GM12801 (cell line): Measurements from ENCODE around the gene ICE2.

Experiments
- TF ChIP-seq, protein P1 (sequence below): IDR thresholded peaks from one replicate; pipeline ENCODE4 v1.5.1; 2011; ENCODE audit warnings: control low read depth; ENCODE audit not compliant: insufficient read length; ENCODE audit errors: extremely low read depth

Gene ICE2

DNA sequence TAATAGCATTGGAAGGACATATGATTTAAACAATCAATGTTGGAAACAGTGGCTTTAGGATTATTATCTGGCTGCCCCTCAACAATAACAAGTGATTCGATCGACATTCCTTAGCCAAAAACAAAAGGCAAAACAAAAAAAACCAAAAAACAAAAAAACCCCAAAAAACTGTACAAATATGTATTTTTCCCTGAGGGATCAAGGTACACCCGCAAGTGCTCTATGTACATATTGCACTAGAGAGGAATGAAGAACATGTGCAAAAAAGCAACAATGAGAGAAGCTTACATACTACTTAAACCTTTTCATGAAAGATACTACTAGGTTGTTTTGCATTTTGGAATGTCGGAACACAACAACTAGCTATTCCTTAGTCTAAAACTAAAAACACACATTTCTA, 14.2 kb upstream of the ICE2 start:
- TF ChIP-seq, protein P1, sequence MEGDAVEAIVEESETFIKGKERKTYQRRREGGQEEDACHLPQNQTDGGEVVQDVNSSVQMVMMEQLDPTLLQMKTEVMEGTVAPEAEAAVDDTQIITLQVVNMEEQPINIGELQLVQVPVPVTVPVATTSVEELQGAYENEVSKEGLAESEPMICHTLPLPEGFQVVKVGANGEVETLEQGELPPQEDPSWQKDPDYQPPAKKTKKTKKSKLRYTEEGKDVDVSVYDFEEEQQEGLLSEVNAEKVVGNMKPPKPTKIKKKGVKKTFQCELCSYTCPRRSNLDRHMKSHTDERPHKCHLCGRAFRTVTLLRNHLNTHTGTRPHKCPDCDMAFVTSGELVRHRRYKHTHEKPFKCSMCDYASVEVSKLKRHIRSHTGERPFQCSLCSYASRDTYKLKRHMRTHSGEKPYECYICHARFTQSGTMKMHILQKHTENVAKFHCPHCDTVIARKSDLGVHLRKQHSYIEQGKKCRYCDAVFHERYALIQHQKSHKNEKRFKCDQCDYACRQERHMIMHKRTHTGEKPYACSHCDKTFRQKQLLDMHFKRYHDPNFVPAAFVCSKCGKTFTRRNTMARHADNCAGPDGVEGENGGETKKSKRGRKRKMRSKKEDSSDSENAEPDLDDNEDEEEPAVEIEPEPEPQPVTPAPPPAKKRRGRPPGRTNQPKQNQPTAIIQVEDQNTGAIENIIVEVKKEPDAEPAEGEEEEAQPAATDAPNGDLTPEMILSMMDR, result no peak

DNA sequence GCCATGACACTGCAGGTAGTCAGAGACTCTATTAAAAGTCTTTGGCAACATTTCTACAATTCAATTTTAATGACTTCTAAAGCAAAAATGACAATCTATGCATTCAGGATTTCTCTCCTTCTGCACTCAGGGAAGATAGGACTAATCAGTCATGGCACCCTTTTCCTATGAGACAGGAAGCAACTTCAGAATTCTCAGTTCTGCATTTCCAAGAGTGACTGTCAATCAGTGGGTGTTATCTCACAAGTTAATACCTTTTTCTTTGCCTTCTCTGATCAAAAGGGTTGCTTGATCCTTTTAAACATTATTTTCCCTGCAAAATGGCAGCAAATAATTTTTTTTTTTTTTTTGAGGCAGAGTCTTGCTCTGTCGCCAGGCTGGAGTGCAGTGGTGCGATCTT, 7.8 kb upstream of the ICE2 start:
- TF ChIP-seq, protein P1, result no peak

DNA sequence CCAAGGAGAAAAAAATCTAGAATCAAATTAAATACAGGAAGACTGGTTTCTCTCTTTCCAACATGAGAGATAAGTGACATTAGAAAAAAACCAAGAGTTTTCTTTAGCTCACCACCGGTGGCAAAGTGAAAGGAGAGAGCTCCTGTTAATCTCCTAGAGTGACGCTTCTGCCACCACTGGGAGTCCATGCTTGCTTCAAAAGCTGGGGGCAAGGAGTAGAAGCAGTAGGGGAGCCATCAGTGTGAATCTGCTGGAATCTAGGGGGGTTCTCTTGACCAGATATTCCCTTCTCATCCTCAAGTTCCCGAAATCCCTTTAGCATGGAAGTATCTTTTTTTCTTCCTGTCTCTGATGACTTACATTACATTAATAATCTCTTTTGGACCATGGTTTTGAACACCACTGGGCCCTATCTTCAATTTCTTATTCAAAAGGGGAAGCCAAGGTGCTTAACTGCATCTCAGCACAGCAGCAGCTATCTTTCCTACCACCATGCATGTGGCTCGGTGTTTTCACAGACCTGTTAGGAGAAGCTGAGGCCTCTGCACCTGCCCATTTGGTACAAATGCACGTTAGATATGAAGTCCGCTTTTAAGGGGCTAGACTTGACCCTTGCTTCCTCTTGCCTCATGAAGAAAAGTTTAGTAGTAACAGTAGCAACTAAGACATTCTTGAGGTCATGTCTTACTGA, 6.6 kb upstream of the ICE2 start:
- TF ChIP-seq, protein P1, result no peak

DNA sequence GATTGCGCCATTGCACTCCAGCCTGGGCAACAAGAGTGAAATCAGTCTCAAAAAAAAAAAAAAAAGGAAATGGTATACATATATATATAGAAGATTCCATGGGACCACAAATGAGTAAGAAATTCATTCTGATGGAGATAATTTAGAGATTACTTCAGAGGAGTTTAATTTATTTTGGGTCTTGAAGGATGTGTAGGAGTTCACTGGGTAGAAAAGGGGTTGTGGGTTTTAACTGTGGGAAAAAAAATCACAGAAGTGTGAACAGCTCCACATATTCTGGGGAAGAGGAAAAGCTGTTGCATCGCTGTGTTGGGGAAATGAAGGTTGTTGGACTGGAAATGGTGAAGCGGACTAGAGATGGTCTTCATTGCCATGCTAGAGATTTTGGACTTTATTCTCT, 4.1 kb upstream of the ICE2 start:
- TF ChIP-seq, protein P1, result no peak

DNA sequence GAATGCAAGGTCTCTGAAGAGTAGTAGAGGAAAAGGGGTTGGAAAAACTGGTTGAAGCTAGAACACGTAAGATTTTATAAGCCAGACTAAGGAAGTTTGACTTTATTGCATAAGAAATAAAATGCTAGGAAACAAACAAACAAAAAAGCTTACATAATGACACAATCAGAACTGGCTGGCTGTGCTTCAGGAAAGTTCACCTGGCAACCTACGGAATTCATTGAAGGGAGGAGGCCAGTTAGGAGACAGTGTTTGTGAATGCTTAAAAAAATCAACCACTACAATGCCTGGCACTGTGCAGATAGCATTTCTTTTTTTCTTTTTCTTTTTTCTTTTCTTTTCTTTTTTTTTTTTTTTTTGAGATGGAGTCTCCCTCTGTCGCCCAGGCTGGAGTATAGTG, 1.9 kb upstream of the ICE2 start:
- TF ChIP-seq, protein P1, result no peak

DNA sequence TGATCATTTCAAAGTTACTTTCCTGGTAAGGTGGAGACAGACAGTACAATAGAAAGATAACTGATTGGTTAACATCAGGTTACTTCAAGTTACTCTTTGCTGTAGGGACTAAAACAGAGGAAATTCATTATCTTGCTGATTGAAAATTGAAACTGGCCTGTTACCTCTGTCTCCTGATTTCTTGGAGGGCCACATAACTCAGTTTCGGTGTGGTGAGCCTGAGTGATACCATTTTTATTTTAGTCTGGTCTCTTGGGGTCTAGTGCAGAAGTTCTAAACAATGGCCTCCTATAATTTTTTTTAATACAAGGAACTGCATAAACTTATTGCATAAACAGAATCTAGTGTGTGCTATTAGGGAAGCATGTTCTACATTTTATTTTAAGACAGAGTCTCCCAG, 1.2 kb upstream of the ICE2 start:
- TF ChIP-seq, protein P1, result no peak

DNA sequence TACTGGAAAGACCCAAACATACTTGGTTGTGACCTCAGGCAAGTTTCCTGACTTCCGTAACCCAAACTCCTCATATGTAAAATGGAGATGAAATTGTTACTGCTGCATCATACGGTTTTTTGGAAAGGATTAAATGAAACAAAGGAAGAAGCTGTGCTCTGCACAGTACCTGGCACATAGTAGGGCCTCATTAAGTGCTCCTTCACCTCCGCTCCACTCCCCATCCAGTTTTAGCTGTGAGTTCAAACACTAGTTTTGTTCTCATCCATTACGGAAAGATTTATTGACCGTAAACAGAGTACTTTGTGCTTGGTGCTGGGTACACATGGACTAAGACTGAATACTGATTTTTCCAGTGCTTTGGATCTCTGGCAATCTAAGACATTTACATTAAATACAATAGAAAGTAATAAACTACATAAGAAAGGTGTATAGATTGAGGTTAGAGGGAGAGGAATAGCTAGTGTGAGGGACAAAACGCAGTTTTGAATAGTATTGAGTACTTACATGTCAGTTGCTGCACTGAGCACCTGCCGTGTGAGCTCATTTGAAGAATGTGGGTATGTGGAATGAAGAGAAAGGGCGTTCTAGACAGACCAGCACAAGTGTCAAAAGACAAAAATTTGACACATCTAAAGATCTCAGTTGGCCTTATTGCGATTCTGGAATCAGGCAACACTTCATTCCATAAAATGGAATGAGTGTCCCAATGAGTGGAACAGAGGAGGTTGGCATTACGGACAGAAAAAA, 594 bp upstream of the ICE2 start:
- TF ChIP-seq, protein P1, result no peak
